GM12878 (cell line): ENCODE data around the gene ADGRV1. TPM values are rescaled to one million over a fixed set of nuclear protein-coding genes. Genes with fewer than 3 reads are reported as not detected.

Experiments used
- GABPA ChIP-seq: IDR thresholded peaks from 2 replicates; pipeline ENCODE4 v1.6.1; 2014; ENCODE audit warnings: antibody characterized with exemption, low read depth, mild to moderate bottlenecking, inconsistent platforms
- HCFC1 ChIP-seq: fragments of 150-350 bp; IDR thresholded peaks from 2 replicates; pipeline ENCODE4 v1.6.1; 2014; ENCODE audit warnings: low read length
- POLR2AphosphoS2 ChIP-seq: IDR thresholded peaks from 2 replicates; pipeline ENCODE4 v1.6.1; 2011; ENCODE audit warnings: low read depth, mild to moderate bottlenecking, low read length, improper control_type of control experiment, moderate library complexity
- RB1 ChIP-seq: fragments of 450-650 bp; formaldehyde crosslinking; IDR thresholded peaks from 2 replicates; pipeline ENCODE4 v1.6.1; 2017; ENCODE audit warnings: mild to moderate bottlenecking, borderline replicate concordance
- RCOR1 ChIP-seq: conservative IDR thresholded peaks from 2 replicates; pipeline ENCODE4 v1.6.1; 2012; ENCODE audit warnings: low read depth, low read length, improper control_type of control experiment
- SIX5 ChIP-seq: IDR thresholded peaks from 2 replicates; pipeline ENCODE4 v1.6.1; 2011; ENCODE audit warnings: mild to moderate bottlenecking, low read depth, low read length, moderate library complexity; ENCODE audit not compliant: severe bottlenecking
- SREBF1 ChIP-seq: IDR thresholded peaks from 2 replicates; pipeline ENCODE4 v1.6.1; 2012; ENCODE audit warnings: mild to moderate bottlenecking, low read length
- ZNF24 ChIP-seq: fragments of 450-650 bp; IDR thresholded peaks from 2 replicates; pipeline ENCODE4 v1.6.1; 2017; ENCODE audit warnings: antibody characterized with exemption, mild to moderate bottlenecking
- polyA plus RNA-seq, 11 experiments: library from polyadenylated mRNA; depleted of rRNA in 4 of 11; unstranded in 6 of 11; stranded (reverse) in 5 of 11; fragments of >200 nt; fragmentation: Nextera tagmentation in 4 of 11; fragmentation: Illumina TruSeq in 1 of 11; extraction: Ambion mirVana in 4 of 11; extraction: Trizol in 1 of 11; gene quantifications; 1 replicate in 1 of 11; 2 replicates in 10 of 11; pipeline versions ENCODE4 v1.2.1 to v1.2.3, GENCODE V29; 2011 to 2016; ENCODE audit warnings: inconsistent platforms in 2 of 11, missing spikeins in 2 of 11, low read depth in 1 of 11
- total RNA-seq, 4 experiments: library from RNA; depleted of rRNA in 3 of 4; stranded (reverse); fragments of >200 nt in 3 of 4; fragmentation: Illumina TruSeq in 1 of 4; extraction: Trizol in 1 of 4; gene quantifications; 2 replicates each; pipeline versions ENCODE4 v1.2.1 to v1.2.3, GENCODE V29; 2013 to 2021
- TF ChIP-seq, protein P1 (sequence below): fragments of 450-650 bp; IDR thresholded peaks from 2 replicates; pipeline ENCODE4 v1.6.1; 2018; ENCODE audit warnings: mild to moderate bottlenecking, low read depth, moderate library complexity; ENCODE audit not compliant: partially characterized antibody
- TF ChIP-seq, protein P2 (sequence below): fragments of 450-650 bp; IDR thresholded peaks from 2 replicates; pipeline ENCODE4 v1.6.1; 2016; ENCODE audit warnings: mild to moderate bottlenecking

ADGRV1 gene
- total and polyA plus RNA-seq, 10 of the 15 experiments (the other 5 are each of a cell fraction or from before 2014, with no cell fraction given) = 0.04 to 8.1 (median 0.16) TPM; not detected in 1

DNA sequence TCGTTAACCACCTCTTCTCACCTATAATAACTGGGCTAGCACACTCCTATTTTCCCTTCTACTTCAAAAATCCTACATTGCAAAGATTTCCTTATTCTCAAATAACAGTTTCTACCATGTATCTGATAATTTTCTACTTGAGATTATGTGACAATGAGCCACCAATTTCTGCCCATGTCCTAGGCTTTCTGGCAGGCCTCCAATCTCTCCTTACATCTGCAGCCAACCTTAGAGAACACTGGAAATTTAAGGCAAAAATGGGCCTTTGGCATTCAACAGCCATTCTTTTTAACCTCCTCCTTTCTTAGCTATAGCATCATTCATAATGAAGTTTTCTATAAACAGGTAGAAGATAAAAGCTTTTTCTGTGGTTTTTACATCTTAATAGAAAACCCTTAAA lies 599.4 kb downstream of the ADGRV1 start (continued):
- no peak for TF ChIP-seq RCOR1
- TF ChIP-seq RB1 = no peak
- no peak for TF ChIP-seq HCFC1
- TF ChIP-seq ZNF24 = no peak
- no peak for TF ChIP-seq POLR2AphosphoS2
- TF ChIP-seq, protein P1, sequence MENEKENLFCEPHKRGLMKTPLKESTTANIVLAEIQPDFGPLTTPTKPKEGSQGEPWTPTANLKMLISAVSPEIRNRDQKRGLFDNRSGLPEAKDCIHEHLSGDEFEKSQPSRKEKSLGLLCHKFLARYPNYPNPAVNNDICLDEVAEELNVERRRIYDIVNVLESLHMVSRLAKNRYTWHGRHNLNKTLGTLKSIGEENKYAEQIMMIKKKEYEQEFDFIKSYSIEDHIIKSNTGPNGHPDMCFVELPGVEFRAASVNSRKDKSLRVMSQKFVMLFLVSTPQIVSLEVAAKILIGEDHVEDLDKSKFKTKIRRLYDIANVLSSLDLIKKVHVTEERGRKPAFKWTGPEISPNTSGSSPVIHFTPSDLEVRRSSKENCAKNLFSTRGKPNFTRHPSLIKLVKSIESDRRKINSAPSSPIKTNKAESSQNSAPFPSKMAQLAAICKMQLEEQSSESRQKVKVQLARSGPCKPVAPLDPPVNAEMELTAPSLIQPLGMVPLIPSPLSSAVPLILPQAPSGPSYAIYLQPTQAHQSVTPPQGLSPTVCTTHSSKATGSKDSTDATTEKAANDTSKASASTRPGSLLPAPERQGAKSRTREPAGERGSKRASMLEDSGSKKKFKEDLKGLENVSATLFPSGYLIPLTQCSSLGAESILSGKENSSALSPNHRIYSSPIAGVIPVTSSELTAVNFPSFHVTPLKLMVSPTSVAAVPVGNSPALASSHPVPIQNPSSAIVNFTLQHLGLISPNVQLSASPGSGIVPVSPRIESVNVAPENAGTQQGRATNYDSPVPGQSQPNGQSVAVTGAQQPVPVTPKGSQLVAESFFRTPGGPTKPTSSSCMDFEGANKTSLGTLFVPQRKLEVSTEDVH = no peak
- no peak for TF ChIP-seq GABPA
- no peak for TF ChIP-seq SREBF1
- no peak for TF ChIP-seq SIX5
- TF ChIP-seq, protein P2, sequence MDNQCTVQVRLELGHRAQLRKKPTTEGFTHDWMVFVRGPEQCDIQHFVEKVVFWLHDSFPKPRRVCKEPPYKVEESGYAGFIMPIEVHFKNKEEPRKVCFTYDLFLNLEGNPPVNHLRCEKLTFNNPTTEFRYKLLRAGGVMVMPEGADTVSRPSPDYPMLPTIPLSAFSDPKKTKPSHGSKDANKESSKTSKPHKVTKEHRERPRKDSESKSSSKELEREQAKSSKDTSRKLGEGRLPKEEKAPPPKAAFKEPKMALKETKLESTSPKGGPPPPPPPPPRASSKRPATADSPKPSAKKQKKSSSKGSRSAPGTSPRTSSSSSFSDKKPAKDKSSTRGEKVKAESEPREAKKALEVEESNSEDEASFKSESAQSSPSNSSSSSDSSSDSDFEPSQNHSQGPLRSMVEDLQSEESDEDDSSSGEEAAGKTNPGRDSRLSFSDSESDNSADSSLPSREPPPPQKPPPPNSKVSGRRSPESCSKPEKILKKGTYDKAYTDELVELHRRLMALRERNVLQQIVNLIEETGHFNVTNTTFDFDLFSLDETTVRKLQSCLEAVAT = no peak
